GM19328 (cell line): ENCODE data around the gene TDRD10.

Source experiments
- ATAC-seq: cut with Tn5 transposase; IDR thresholded peaks from one replicate; pipeline ENCODE4 v1.9.1; 2021; ENCODE audit warnings: mild to moderate bottlenecking, moderate library complexity; ENCODE audit not compliant: unreplicated experiment

TDRD10 gene

GRCh38 chr1:154551474-154551873 lies 49.5 kb downstream of the TDRD10 start:
- no peak for ATAC-seq

- ATAC-seq, result no peak
Observed at GRCh38 chr1:154552036-154552435, 50.0 kb downstream of the TDRD10 start.

- ATAC-seq, result no peak
Observed at GRCh38 chr1:154553056-154554030, 51.3 kb downstream of the TDRD10 start.

GRCh38 chr1:154556422-154556821 lies 54.4 kb downstream of the TDRD10 start:
- ATAC-seq, result no peak

- no peak for ATAC-seq
Observed at GRCh38 chr1:154557248-154557938, 55.4 kb downstream of the TDRD10 start.

- peak; percentile 10 for ATAC-seq
Observed at GRCh38 chr1:154557939-154558719, 56.1 kb downstream of the TDRD10 start, which contains the start of gene UBE2Q1. UBE2Q1 (minus strand) TSS chr1:154558662; CDS start chr1:154558553, 109 bp downstream.

- peak; percentile 80 for ATAC-seq
Observed at GRCh38 chr1:154558720-154559465, 56.9 kb downstream of the TDRD10 start.

- ATAC-seq, result peak; percentile 35
Observed at GRCh38 chr1:154559466-154560044, 57.5 kb downstream of the TDRD10 start.

- no peak for ATAC-seq
Observed at GRCh38 chr1:154565876-154566275, 63.9 kb downstream of the TDRD10 start.

- ATAC-seq, result no peak
Observed at GRCh38 chr1:154567386-154568156, 65.6 kb downstream of the TDRD10 start, which contains the start of gene CHRNB2. CHRNB2 (plus strand) TSS chr1:154567778; CDS start chr1:154568045, 267 bp downstream.

- ATAC-seq, result no peak
Observed at GRCh38 chr1:154568157-154568815, 66.3 kb downstream of the TDRD10 start.

GRCh38 chr1:154571244-154571963 lies 69.4 kb downstream of the TDRD10 start:
- ATAC-seq, result no peak

- no peak for ATAC-seq
Observed at GRCh38 chr1:154571964-154572288, 69.9 kb downstream of the TDRD10 start.

GRCh38 chr1:154572468-154573167 lies 70.6 kb downstream of the TDRD10 start:
- ATAC-seq, result no peak

- no peak for ATAC-seq
Observed at GRCh38 chr1:154573168-154573510, 71.1 kb downstream of the TDRD10 start.

GRCh38 chr1:154574716-154575115 lies 72.7 kb downstream of the TDRD10 start:
- no peak for ATAC-seq

- ATAC-seq, result no peak
Observed at GRCh38 chr1:154575147-154575927, 73.3 kb downstream of the TDRD10 start.
